Measurements from ENCODE around the gene JDP2.

Gene JDP2

DNA sequence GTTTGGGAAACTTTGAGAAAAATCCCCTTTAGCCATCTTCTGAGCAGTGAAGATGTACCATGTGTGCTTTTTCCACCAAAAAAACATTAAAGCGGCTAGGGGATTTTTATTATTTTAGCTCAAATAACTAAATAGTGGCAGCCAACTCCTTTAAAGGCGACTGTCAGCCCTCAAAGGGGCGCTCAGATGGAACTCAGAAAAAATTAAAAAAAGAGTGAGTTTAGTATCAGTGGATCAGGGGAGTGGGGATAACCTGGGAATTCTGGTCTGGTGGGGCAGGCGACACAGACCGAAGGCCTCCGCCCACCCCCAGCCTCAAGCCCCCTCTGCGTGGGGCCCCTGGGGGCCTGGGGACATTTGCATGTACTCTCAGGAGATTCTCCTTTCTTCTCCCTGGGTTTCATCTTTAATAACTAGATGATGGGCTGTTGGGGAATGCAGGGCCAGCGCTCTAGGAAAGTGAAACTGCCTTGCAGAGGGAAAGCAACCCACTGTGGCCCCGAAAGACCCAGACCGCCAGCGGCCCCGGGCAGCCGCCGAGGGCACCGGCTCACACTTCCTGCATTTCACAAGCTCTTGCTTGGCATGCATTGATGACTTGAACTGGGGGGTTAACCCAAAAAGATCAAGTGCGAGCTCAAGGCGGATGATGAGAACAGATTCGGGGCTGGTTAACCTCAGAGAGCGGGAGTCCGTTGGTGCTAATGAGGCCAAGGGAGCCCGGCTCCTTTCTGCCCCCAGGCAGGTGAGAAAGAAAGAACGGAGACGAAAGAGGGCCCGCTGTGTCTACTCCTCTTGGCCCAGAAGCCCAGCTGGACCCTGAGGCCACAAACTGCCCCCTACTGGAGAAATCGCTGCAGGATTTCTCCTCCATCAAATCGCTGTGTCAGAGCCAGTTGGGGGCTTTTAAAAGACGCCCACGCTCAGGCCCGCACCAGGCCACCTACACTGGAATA is 87.1 kb downstream of the JDP2 start:
- no peak for DNase-seq (ENCODE audit: low read depth, low spot score)

DNA sequence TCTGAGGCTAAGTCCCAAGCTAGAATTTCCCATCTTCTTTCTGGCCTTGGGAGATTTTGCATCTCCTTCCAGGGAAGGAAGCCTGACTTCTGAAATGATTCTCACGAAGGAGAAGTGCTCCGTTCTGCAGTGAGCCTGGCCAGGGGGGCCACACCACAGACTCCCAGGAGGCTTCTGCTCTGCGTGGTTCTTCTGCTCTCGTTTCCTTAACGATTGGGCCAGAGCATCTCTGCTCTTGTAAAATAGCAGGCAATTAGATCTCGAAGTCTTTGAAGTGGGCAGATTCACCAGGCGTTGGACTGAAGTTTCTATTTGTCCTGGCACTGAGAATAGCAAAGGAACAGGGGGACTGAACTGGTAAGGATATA is 87.8 kb downstream of the JDP2 start:
- DNase-seq (ENCODE audit: low read depth, low spot score): no peak

DNA sequence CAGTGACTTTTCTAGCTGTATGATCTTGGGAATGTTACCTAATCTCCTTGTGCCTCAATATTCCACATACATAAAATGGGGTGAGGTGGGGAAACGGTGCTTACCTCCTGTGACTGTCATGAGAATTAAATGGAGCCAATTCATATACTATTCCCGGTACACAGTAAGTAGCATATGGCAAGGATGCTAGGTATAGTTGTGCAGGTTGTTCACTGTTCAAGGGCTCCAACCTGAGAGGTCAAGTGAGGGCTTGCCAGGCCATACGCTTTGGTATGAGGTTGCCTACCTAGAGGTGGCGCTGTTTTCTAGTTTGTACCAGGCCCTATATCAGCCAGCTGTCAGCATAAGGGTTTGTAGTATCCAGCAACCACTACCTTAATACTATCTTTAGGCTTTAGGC is 90.8 kb downstream of the JDP2 start:
- DNase-seq (ENCODE audit: low read depth, low spot score): no peak

DNA sequence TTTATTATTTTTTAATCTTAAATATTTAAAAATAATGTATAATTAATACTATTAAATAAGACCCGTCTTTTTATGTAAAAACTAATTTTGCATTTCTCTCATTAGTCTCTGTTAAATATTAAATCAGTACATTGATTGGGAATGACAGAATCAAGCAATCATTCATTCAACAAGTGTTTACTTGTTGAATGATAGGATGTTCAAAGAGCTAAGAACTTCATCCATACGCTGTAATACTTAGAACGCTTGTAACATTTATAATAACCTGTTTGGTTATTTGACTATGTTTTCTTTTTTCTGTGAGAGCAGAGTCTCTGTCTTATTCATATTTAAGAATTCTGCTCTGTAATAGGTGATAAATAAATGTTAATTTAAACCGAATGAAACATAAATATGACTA is 91.6 kb downstream of the JDP2 start:
- DNase-seq (ENCODE audit: low read depth, low spot score): no peak

DNA sequence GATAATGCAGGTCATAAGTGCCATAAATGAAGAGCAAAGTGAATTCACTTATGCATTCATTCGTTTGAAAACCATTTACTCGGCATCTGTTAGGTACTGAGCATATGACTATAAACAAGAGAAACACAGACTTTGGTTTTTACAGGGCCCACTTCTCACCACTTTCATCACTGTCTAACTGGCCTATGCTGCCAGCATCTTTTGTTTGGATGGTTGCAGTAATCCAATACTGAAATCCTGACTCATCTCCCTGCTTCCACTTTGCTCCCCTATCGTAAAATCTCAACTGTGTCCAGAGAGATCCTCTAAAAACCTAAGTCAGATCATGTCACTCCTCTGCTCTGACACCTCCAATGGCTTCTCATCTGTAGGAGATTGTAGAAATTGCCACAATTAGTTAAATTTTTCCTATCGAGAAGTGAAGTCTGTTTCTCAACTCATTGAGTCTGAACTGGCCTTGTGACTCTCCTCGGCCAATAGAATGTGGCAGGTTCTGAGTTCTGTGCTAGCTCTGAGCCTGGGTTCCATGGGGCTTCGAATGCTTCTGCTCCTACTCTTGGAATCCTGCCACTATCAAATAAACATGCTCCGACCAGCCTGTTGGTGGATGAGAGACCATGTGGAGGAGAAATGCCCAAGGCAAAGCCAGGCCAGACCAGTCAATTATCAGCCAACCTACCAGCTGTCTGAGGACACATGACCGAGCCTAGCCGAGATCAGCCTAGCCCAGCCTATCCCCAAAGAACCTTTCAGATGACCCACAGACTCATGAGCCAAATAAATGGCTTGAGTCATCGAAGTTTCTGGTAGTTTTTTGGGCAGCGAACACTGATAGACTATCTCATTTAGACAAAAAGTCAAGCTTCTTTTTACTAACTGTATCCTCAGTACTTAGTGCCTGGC is 92.3 kb downstream of the JDP2 start:
- DNase-seq (ENCODE audit: low read depth, low spot score): no peak

DNA sequence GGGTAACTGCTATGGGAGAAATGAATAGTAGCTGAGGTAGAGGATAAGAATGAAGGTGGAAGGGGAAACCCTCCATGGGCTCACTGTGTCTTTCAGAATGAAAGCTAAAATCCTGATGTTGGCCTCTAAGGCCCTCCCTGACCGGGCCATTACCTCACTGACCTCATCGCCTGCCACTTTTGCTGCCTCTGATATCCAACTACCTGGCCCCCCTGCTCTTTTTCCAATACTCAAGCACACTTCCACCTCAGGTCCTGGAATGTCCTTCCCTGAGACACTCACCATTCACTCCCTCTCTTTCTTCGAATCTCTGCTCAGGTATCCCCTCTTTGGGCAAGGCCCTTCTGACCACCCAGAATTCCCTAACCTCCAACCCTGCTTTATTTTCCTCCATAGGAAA is 93.0 kb downstream of the JDP2 start:
- DNase-seq (ENCODE audit: low read depth, low spot score): no peak

DNA sequence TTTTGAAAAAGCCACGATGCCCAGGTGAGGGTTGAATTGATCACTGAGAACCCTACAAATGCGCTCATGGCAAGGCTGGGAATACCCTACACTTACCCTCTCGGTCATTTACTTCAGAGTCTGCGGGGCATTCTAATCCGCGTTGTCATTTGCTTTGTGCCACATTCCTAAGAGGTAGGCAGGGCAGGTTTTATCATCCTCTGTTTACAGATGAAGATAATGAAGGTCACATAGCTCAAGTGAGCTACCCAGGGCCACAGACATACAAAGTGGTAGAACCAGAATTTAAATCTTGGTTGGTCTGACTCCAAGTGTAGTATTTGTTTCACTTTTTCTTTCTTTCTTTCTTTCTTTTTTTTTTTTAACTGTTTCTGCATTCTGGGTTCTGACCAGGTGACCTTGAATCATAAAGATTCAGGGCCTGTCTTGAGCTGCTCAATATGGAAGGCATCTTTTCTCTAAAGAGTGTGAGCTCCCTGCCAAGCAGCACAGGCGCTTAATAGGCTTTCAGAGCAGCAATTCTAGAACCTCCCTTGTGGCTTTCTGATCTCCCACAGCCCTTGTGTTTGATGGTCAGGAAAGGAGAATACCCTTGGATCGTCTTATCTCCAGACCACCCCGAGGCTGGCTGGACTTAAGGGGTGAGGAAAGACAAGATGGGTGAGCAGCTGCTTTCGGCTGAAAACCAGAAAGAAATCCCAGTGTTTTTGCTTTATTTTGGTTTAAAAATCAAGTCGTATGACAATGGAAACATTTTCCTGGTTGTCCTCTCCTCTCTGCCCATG is 93.8 kb downstream of the JDP2 start:
- no peak for DNase-seq (ENCODE audit: low read depth, low spot score)

DNA sequence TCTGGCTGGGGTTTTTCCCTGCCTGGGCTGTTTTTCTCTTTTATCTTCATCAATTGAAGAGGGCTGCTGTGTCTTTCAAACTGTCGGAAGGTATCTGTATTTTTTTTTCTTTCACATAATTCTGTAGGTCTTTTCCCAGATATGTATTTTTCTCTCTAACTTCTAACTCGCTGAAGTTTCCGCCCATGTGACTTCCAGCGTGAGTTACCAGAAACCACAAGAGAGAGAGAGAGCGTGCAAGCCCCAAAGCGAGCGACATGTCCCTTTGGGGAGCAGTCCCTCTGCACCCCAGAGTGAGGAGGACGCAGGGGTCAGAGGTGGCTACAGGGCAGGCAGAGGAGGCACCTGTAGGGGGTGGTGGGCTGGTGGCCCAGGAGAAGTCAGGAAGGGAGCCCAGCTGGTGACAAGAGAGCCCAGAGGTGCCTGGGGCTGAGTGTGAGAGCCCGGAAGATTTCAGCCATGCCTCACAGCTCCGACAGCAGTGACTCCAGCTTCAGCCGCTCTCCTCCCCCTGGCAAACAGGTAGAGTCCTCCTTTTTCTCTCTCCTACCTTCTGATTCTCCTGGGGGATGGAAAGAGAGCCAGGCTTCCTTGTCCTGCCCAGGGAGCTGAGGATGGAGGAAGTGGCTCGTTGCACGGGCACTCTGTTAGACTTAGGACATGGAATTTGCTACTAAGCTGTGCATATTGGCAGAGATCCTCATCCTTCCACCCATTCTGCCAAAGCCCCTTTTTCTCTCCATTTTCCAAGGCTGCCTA is 94.6 kb downstream of the JDP2 start, which contains the start of gene BATF:
Gene BATF (plus strand): TSS at position 246 of the 759 bp plus-strand sequence. CDS start 214 bp downstream, at position 460.
- no peak for DNase-seq (ENCODE audit: low read depth, low spot score)

DNA sequence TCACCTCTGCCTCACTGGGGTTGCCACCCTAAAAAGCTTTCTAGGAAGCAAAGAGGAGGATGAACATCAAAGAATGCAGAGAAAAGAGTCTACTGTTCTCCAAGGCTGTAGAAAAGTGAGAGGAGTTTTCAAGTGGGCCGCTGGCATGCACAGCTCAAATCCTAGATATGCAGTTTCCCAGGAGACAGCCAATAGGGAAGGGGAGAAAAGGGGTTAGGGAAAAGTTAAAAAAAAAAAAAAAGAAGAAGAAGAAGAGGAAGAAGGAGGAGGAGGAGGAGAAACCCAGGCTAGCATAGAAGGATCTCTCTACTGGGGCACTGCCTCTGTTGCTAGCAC is 95.1 kb downstream of the JDP2 start:
- DNase-seq (ENCODE audit: low read depth, low spot score): no peak
